ENCODE data around the gene MARCKSL1. TPM values are rescaled to one million over a fixed set of nuclear protein-coding genes. Genes with fewer than 3 reads are reported as not detected.

MARCKSL1 gene
- total RNA-seq, 2 experiments from 2014 or later = 23.4 to 23.6 TPM

DNA sequence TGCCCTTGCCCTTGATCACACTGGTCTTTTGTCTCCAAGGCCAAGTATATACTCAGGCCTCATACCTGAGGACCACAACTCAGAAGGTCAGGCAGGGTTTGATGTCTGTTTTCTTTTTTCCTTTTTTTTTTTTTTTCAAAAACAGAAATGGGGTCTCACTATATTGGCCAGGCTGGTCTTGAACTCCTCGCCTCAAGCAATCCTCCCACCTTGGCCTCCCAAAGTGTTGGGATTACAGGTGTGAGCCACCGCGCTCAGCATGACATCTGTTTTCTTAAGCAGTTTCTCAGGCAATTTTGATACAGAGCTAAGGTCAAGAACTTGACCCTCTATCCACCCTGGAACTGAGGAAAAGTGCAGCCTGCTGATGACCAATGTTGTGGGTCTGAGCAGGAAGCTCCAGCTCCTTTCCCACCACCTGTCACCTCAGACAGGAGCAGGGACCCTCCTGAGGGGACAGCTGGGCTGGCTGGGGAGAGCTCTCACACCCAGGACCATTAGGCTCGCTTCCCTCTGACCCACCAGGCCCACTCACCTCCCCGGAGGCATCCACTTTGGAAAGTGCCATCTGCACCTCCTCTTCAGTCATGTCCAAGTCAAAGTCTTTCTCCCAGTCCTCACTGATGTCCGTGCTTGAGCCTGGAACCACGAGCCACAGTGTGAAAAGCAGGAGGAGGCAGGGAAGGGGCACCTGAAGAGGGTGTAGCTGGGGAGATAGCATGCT lies 32.0 kb upstream of the MARCKSL1 start:
- no peak overlapping the region for H3K27ac ChIP-seq (ENCODE audit: low read depth in 1 of 2, low read length in 2 of 2)
- H3K27me3 ChIP-seq (ENCODE audit: control insufficient read depth in 1 of 2, insufficient read depth in 2 of 2, low read length in 2 of 2) = no peaks in the 10 kb centered on the region
- no peak overlapping the region for H3K4me3 Mint-ChIP-seq
- peaks cover 80% of the 10 kb centered on the region for H3K36me3 Mint-ChIP-seq (ENCODE audit: low read depth)
- H3K9me3 ChIP-seq (ENCODE audit: control insufficient read depth in 1 of 2, insufficient read depth in 1 of 2, low read length in 2 of 2) = no peaks in the 10 kb centered on the region
- intact Hi-C loops (cut with DNase I, micrococcal nuclease) = no loop called here
- H3K27me3 Mint-ChIP-seq = no peaks in the 10 kb centered on the region
- CTCF ChIA-PET = interaction anchor here (0.9 kb wide), 1 partner anchor 33 kb away, joined by 3 read pairs; no protein-coding TSS in a partner anchor
- no peaks in the 10 kb centered on the region for H3K9me3 Mint-ChIP-seq
- peaks cover 67% of the 10 kb centered on the region for H3K36me3 ChIP-seq (ENCODE audit: insufficient read depth, low read length)
- POLR2A ChIA-PET = no interaction called here
- no peak overlapping the region for H3K4me3 ChIP-seq (ENCODE audit: low read length)
- peaks cover 15% of the 10 kb centered on the region for H3K4me1 ChIP-seq (ENCODE audit: insufficient read depth, low read length)
- peaks cover 17% of the 10 kb centered on the region for H3K4me1 Mint-ChIP-seq (ENCODE audit: low read depth)
- no peak for ATAC-seq (ENCODE audit: poor library complexity)
- TF ChIP-seq, protein P1, sequence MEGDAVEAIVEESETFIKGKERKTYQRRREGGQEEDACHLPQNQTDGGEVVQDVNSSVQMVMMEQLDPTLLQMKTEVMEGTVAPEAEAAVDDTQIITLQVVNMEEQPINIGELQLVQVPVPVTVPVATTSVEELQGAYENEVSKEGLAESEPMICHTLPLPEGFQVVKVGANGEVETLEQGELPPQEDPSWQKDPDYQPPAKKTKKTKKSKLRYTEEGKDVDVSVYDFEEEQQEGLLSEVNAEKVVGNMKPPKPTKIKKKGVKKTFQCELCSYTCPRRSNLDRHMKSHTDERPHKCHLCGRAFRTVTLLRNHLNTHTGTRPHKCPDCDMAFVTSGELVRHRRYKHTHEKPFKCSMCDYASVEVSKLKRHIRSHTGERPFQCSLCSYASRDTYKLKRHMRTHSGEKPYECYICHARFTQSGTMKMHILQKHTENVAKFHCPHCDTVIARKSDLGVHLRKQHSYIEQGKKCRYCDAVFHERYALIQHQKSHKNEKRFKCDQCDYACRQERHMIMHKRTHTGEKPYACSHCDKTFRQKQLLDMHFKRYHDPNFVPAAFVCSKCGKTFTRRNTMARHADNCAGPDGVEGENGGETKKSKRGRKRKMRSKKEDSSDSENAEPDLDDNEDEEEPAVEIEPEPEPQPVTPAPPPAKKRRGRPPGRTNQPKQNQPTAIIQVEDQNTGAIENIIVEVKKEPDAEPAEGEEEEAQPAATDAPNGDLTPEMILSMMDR (IDR thresholded peaks at IDR 0.05) = no peak
- DNase-seq = no peak
- H3K27ac Mint-ChIP-seq = no peak overlapping the region

DNA sequence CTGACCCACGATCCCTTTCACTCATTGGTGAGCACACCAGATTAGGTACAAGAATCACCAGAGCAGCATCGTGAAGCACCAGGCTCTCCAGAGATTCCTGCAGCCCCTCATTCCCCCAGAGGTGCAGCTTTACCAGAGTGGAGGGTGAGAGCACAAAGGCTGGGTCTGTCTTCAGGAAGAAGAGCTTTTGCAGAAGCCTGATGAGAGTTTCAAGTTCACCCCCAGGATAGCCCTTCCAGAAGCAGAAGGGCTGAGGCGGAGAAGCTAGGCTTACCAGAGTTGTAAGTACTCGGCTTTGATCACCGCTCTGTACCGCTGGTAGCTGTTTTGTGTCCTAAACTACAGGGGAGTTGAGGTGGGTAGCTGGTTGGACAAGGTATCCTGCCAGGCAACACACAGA lies 29.4 kb upstream of the MARCKSL1 start:
- Mint-ChIP-seq H3K4me3 (peak overlapping the region; percentile 20), H3K4me1 (ENCODE audit: low read depth) (peaks cover 11% of the 10 kb centered on the region), H3K9me3 (no peaks in the 10 kb centered on the region), H3K36me3 (ENCODE audit: low read depth) (peaks cover 78% of the 10 kb centered on the region), H3K27ac (peak overlapping the region; percentile 56), H3K27me3 (peaks cover 5% of the 10 kb centered on the region)
- H3K9me3 ChIP-seq (ENCODE audit: control insufficient read depth in 1 of 2, insufficient read depth in 1 of 2, low read length in 2 of 2) = no peaks in the 10 kb centered on the region
- H3K36me3 ChIP-seq (ENCODE audit: insufficient read depth, low read length) = peaks cover 55% of the 10 kb centered on the region
- ChIA-PET POLR2A (interaction anchor here (0.5 to 4.3 kb wide), 4 partner anchors 29 to 451 kb away, joined by 3 to 16 read pairs (median 3); partner anchors contain the start of genes BSDC1 and MARCKSL1), CTCF (no interaction called here)
- ATAC-seq (ENCODE audit: poor library complexity) (no peak), DNase-seq (no peak)
- peaks cover 0 to 3% of the 10 kb centered on the region in 2 experiments for H3K27me3 ChIP-seq (ENCODE audit: control insufficient read depth in 1 of 2, insufficient read depth in 2 of 2, low read length in 2 of 2)
- no peak overlapping the region for H3K4me3 ChIP-seq (ENCODE audit: low read length)
- intact Hi-C loops (cut with DNase I, micrococcal nuclease) = no loop called here
- TF ChIP-seq, protein P1 (IDR thresholded peaks at IDR 0.05) = no peak
- H3K27ac ChIP-seq (ENCODE audit: low read depth in 1 of 2, low read length in 2 of 2) = no peak overlapping the region
- peaks cover 19% of the 10 kb centered on the region for H3K4me1 ChIP-seq (ENCODE audit: insufficient read depth, low read length)

DNA sequence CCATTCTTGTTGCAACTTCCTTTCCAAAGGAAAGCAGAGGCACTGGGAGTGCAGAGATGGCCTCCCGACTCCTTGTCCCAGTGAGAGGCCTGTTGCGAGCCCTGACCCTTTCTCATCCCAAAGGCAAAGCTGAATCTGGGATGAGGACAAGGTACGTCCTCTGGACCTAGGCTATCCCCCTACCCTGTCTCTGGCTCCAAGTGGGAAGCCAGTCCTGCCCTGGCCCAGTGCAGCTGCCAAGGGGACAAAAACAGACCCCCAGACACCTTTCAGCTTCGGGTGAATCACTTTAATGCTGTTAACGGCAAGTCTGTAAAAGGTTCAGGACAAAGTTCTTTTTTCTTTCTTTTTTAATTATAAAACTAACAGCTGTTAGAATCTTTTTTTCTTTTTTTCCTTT lies 28.8 kb upstream of the MARCKSL1 start:
- Histone ChIP-seq H3K27ac (ENCODE audit: low read depth in 1 of 2, low read length in 2 of 2) (no peak overlapping the region), H3K4me1 (ENCODE audit: insufficient read depth, low read length) (peaks cover 24% of the 10 kb centered on the region), H3K4me3 (ENCODE audit: low read length) (no peak overlapping the region), H3K36me3 (ENCODE audit: insufficient read depth, low read length) (peaks cover 54% of the 10 kb centered on the region), H3K27me3 (ENCODE audit: control insufficient read depth in 1 of 2, insufficient read depth in 2 of 2, low read length in 2 of 2) (peaks cover 0 to 3% of the 10 kb centered on the region in 2 experiments), H3K9me3 (ENCODE audit: control insufficient read depth in 1 of 2, insufficient read depth in 1 of 2, low read length in 2 of 2) (no peaks in the 10 kb centered on the region)
- H3K36me3 Mint-ChIP-seq (ENCODE audit: low read depth) = peaks cover 79% of the 10 kb centered on the region
- CTCF ChIA-PET = no interaction called here
- TF ChIP-seq, protein P1 (IDR thresholded peaks at IDR 0.05) = no peak
- H3K9me3 Mint-ChIP-seq = no peaks in the 10 kb centered on the region
- peaks cover 5% of the 10 kb centered on the region for H3K27me3 Mint-ChIP-seq
- no peak overlapping the region for H3K4me3 Mint-ChIP-seq
- POLR2A ChIA-PET = interaction anchor here (0.5 to 4.3 kb wide), 3 partner anchors 28 to 451 kb away, joined by 3 to 16 read pairs (median 3); partner anchors contain the start of genes BSDC1 and MARCKSL1
- no peak for ATAC-seq (ENCODE audit: poor library complexity)
- H3K4me1 Mint-ChIP-seq (ENCODE audit: low read depth) = peaks cover 13% of the 10 kb centered on the region
- intact Hi-C loops (cut with DNase I, micrococcal nuclease) = no loop called here
- H3K27ac Mint-ChIP-seq = no peak overlapping the region
- DNase-seq = no peak

Measured in CD4-positive, alpha-beta T cell (primary cell).